Keratinocyte (primary cell): Measurements from ENCODE around the gene TRIM38. TPM values are rescaled to one million over a fixed set of nuclear protein-coding genes. Genes with fewer than 3 reads are reported as not detected.

Experiments used
- DNase-seq: peaks from one replicate; pipeline ENCODE4 v3.0.0-alpha.2; 2011; ENCODE audit warnings: low read depth, missing footprints, low spot score
- FAIRE-seq: peaks from 2 replicates; lab custom pipeline; 2011; peaks lifted over from hg19 to GRCh38; lab: Jason Lieb, UNC
- H2AFZ ChIP-seq: 2 replicates; pipeline ENCODE4 v1.6.0; 2012; ENCODE audit warnings: low read length, control low read depth, inconsistent platforms; ENCODE audit not compliant: control insufficient read depth
- H3K27ac ChIP-seq: 2 replicates; pipeline ENCODE4 v1.5.1; 2011; ENCODE audit warnings: low read length; ENCODE audit not compliant: control insufficient read depth, insufficient read depth
- H3K27me3 ChIP-seq: 3 replicates; pipeline ENCODE4 v1.6.0; 2011; ENCODE audit warnings: low read length; ENCODE audit not compliant: control insufficient read depth, insufficient read depth; ENCODE audit errors: extremely low read depth
- H3K36me3 ChIP-seq, 2 experiments: 2 replicates in 1 of 2; 3 replicates in 1 of 2; pipeline ENCODE4 v1.5.1; 2011; ENCODE audit warnings: low read length in 2 of 2, mild to moderate bottlenecking in 1 of 2; ENCODE audit not compliant: control insufficient read depth in 2 of 2, insufficient read depth in 2 of 2; ENCODE audit errors: extremely low read depth in 1 of 2
- H3K4me1 ChIP-seq: 3 replicates; pipeline ENCODE4 v1.5.1; 2011; ENCODE audit warnings: low read length; ENCODE audit not compliant: control insufficient read depth, insufficient read depth; ENCODE audit errors: extremely low read depth
- H3K4me2 ChIP-seq: 3 replicates; pipeline ENCODE4 v1.6.0; 2011; ENCODE audit warnings: low read depth, low read length; ENCODE audit not compliant: control insufficient read depth, insufficient read depth; ENCODE audit errors: extremely low read depth
- H3K4me3 ChIP-seq, 3 experiments: fragments of 200-600 bp in 1 of 3; sonication (generic) in 1 of 3; 2 replicates in 2 of 3; 3 replicates in 1 of 3; pipeline ENCODE4 v1.5.1; 2011 to 2016; ENCODE audit warnings: low read length in 3 of 3, mild to moderate bottlenecking in 3 of 3, control low read depth in 2 of 3, inconsistent platforms in 1 of 3, low read depth in 1 of 3, mixed read lengths in 1 of 3, mixed run types in 1 of 3, moderate library complexity in 1 of 3; ENCODE audit not compliant: control insufficient read depth in 2 of 3, insufficient read depth in 2 of 3; ENCODE audit errors: extremely low read depth in 1 of 3
- H3K79me2 ChIP-seq: 2 replicates; pipeline ENCODE4 v1.6.0; 2012; ENCODE audit warnings: low read length; ENCODE audit not compliant: control insufficient read depth, insufficient read depth
- H3K9ac ChIP-seq: 3 replicates; pipeline ENCODE4 v1.6.0; 2011; ENCODE audit warnings: low read length; ENCODE audit not compliant: control insufficient read depth, insufficient read depth; ENCODE audit errors: extremely low read depth
- H3K9me1 ChIP-seq: 3 replicates; pipeline ENCODE4 v1.6.0; 2011; ENCODE audit warnings: low read length; ENCODE audit not compliant: control insufficient read depth, insufficient read depth; ENCODE audit errors: extremely low read depth
- H3K9me3 ChIP-seq: 2 replicates; pipeline ENCODE4 v1.5.1; 2012; ENCODE audit warnings: low read depth, low read length; ENCODE audit not compliant: control insufficient read depth
- H4K20me1 ChIP-seq: 3 replicates; pipeline ENCODE4 v1.6.0; 2011; ENCODE audit warnings: low read length; ENCODE audit not compliant: control insufficient read depth, insufficient read depth; ENCODE audit errors: extremely low read depth
- CTCF ChIP-seq, 3 experiments: IDR thresholded peaks in 1 of 3; conservative IDR thresholded peaks in 1 of 3; optimal IDR thresholded peaks in 1 of 3; 2 replicates in 2 of 3; 3 replicates in 1 of 3; pipeline versions ENCODE3 to v1.5.1; 2011; ENCODE audit warnings: low read length in 3 of 3, mild to moderate bottlenecking in 3 of 3, moderate library complexity in 2 of 3, control low read depth in 1 of 3, inconsistent platforms in 1 of 3; ENCODE audit not compliant: insufficient read depth in 2 of 3; ENCODE audit errors: extremely low read depth in 1 of 3
- EZH2 ChIP-seq: IDR thresholded peaks from one replicate; pipeline ENCODE4 v1.6.1; 2012; ENCODE audit warnings: inconsistent platforms, mild to moderate bottlenecking, low read length, moderate library complexity
- dilution Hi-C: fragments of 300-500 bp; cut with MboI; formaldehyde crosslinking; loops from one replicate; pipeline ENCODE4 v1.7.0; 2020; ENCODE audit warnings: low sequenced_read_pairs; ENCODE audit not compliant: extremely low pct_ligation_motif_present
- polyA plus RNA-seq, 5 experiments: library from polyadenylated mRNA; depleted of rRNA in 3 of 5; stranded (reverse) in 3 of 5; stranded (forward) in 1 of 5; unstranded in 1 of 5; fragments of >200 nt; gene quantifications; 1 replicate in 1 of 5; 2 replicates in 3 of 5; 3 replicates in 1 of 5; pipeline versions ENCODE4 v1.2.1 to v1.2.3, GENCODE V29; 2011 to 2012; ENCODE audit warnings: missing spikeins in 2 of 5, low read depth in 1 of 5, low replicate concordance in 1 of 5

TRIM38 gene
- polyA plus RNA-seq, 1 donor (not counting 4 experiments of a cell fraction or from before 2014, with no cell fraction given), result 7.8 TPM

DNA sequence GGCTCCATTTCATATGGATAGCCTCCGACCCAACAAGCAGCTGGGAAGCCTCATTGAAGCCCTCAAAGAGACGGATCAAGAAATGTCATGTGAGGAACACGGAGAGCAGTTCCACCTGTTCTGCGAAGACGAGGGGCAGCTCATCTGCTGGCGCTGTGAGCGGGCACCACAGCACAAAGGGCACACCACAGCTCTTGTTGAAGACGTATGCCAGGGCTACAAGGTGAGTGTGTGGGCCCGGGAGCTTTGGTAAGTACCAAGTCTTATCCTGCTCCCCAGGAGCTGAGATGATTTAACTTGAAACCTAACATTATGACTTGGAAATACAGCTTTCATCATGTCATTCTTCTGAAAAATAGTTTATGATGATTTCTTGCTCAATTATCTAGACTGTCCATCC lies 4.1 kb downstream of the TRIM38 start:
- peaks cover 15 to 37% of the 10 kb centered on the region in 2 experiments for H3K36me3 ChIP-seq
- peaks cover 28% of the 10 kb centered on the region for H3K4me1 ChIP-seq
- dilution Hi-C loops, result no loop called here
- H3K4me3 ChIP-seq, result no peak overlapping the region
- H2AFZ ChIP-seq, result no peak overlapping the region
- no peak overlapping the region for H3K4me2 ChIP-seq
- no peaks in the 10 kb centered on the region for H3K9me1 ChIP-seq
- H3K79me2 ChIP-seq, result peaks cover 20% of the 10 kb centered on the region
- no peaks in the 10 kb centered on the region for H4K20me1 ChIP-seq
- DNase-seq (no peak), FAIRE-seq (no peak)
- no peak overlapping the region for H3K9ac ChIP-seq
- TF ChIP-seq EZH2, result no peak
- TF ChIP-seq CTCF (optimal IDR thresholded peaks at IDR 0.05 in 1 of 3, IDR thresholded peaks at IDR 0.05 in 1 of 3, conservative IDR thresholded peaks at IDR 0.05 in 1 of 3; ENCODE audit: extremely low read depth in 1 of 3, insufficient read depth in 2 of 3, low read length in 3 of 3), result no peak
- H3K27me3 ChIP-seq, result no peaks in the 10 kb centered on the region
- H3K9me3 ChIP-seq, result no peaks in the 10 kb centered on the region
- H3K27ac ChIP-seq, result no peak overlapping the region

GRCh38 chr6:25968769-25969168 lies 6.2 kb downstream of the TRIM38 start:
- Histone ChIP-seq H3K79me2 (peaks cover 12% of the 10 kb centered on the region), H3K9me3 (no peaks in the 10 kb centered on the region), H4K20me1 (no peaks in the 10 kb centered on the region), H3K4me2 (no peak overlapping the region), H3K9me1 (no peaks in the 10 kb centered on the region), H3K27me3 (no peaks in the 10 kb centered on the region), H3K4me3 (no peak overlapping the region), H3K4me1 (peaks cover 17% of the 10 kb centered on the region), H3K9ac (no peak overlapping the region), H3K36me3 (peaks cover 25 to 52% of the 10 kb centered on the region in 2 experiments), H3K27ac (no peak overlapping the region), H2AFZ (no peak overlapping the region)
- dilution Hi-C loops, result no loop called here
- no peak for TF ChIP-seq CTCF (optimal IDR thresholded peaks at IDR 0.05 in 1 of 3, IDR thresholded peaks at IDR 0.05 in 1 of 3, conservative IDR thresholded peaks at IDR 0.05 in 1 of 3; ENCODE audit: extremely low read depth in 1 of 3, insufficient read depth in 2 of 3, low read length in 3 of 3)
- TF ChIP-seq EZH2, result no peak
- no peak for FAIRE-seq
- DNase-seq, result no peak
